Spleen (tissue), 7 donors: ENCODE measurements around the gene LRP1B.

ENCODE experiments used
- CTCF ChIP-seq, 11 experiments: fragments of 200-600 bp in 7 of 11; fragments of 450-650 bp in 4 of 11; sonication (generic) in 4 of 11; IDR thresholded peaks in 8 of 11; conservative IDR thresholded peaks in 3 of 11; 1 replicate in 7 of 11; 2 replicates in 4 of 11; pipeline versions ENCODE4 v1.4.0 to v1.8.0; 2016 to 2021; ENCODE audit warnings: antibody characterized with exemption in 11 of 11, inconsistent platforms in 4 of 11, mild to moderate bottlenecking in 1 of 11
- POLR2A ChIP-seq, 3 donors: fragments of 450-650 bp; IDR thresholded peaks; one replicate each; pipeline ENCODE4 v1.5.1; 2017; ENCODE audit warnings: antibody characterized with exemption in 3 of 3, mild to moderate bottlenecking in 1 of 3
- donor health status: DM: no; HTN: no; CAD: no; lungs with moderate emphysema.
- donor health status: DM: no; HTN: no; CAD: no.
- donor health status: DM: no; HTN: no; CAD: no.

GRCh38 chr2:141900826-141901225 is 230.0 kb downstream of the LRP1B start:
- TF ChIP-seq CTCF (IDR thresholded peaks at IDR 0.05 in 8 of 11, conservative IDR thresholded peaks at IDR 0.05 in 3 of 11) (no peak), POLR2A (IDR thresholded peaks at IDR 0.05) (no peak)
